Measurements from ENCODE around the gene ADSS1.

Gene ADSS1

DNA sequence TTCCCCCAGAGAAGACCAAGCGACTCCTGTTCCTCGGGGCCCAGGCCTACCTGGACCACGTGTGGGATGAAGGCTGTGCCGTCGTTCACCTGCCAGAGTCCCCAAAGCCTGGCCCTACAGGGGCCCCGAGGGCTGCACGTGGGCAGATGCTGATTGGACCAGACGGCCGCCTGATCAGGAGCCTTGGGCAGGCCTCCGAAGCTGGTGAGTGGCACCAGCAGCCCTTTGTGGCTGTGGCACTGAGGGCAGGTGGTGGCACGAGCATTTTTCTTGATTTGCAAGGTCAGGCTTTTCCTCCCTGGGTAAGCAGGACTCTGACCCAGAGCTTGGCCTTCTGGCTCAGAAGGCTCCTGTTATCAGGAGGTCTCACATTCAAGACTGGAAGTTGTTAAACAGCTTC is 31.6 kb downstream of the ADSS1 start:
- TF ChIP-seq, protein P1, sequence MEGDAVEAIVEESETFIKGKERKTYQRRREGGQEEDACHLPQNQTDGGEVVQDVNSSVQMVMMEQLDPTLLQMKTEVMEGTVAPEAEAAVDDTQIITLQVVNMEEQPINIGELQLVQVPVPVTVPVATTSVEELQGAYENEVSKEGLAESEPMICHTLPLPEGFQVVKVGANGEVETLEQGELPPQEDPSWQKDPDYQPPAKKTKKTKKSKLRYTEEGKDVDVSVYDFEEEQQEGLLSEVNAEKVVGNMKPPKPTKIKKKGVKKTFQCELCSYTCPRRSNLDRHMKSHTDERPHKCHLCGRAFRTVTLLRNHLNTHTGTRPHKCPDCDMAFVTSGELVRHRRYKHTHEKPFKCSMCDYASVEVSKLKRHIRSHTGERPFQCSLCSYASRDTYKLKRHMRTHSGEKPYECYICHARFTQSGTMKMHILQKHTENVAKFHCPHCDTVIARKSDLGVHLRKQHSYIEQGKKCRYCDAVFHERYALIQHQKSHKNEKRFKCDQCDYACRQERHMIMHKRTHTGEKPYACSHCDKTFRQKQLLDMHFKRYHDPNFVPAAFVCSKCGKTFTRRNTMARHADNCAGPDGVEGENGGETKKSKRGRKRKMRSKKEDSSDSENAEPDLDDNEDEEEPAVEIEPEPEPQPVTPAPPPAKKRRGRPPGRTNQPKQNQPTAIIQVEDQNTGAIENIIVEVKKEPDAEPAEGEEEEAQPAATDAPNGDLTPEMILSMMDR (IDR thresholded peaks at IDR 0.05; ENCODE audit: control extremely low read depth, extremely low read depth, low read depth, missing control alignments), result no peak
- CTCF ChIA-PET, result interaction anchor here (0.9 to 14.3 kb wide), 3 partner anchors 12 to 335 kb away, joined by 3 to 136 read pairs (median 4); no protein-coding TSS in a partner anchor
- DNase-seq (ENCODE audit: extremely low spot score), result no peak
- POLR2A ChIA-PET, result interaction anchor here (0.6 kb wide), 1 partner anchor 9 kb away, joined by 3 read pairs; no protein-coding TSS in a partner anchor

DNA sequence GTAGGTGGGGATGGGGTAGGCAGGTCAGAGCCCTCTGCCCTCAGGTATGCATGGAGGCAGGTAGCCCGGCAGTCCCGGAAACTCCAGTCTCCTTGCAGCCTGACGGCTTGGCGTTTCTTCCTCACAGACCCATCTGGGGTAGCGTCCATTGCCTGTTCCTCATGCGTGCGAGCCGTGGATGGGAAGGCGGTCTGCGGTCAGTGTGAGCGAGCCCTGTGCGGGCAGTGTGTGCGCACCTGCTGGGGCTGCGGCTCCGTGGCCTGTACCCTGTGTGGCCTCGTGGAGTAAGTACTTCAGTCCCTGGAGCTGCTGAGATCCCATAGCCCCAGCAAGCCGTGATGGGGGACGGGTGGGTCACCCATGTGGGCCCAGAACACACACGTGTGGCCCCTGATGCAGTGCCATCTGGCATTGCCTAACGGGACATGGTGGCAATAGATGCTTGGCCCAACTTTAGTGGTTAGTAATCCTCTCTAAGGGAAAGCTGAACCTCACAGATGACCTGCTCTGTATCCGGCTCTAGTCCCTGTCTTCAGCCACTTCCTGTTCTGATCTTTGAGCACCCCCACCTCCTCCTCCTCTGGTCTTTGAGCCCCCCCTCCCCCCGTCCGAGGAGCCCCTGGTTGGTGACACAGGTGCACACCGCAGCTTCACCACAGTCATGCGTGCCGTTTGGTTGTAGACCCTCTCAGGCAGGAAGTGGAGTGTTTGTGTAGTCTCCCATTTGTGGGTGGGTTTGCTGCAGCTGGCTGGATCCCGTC is 32.6 kb downstream of the ADSS1 start:
- TF ChIP-seq, protein P1 (IDR thresholded peaks at IDR 0.05; ENCODE audit: control extremely low read depth, extremely low read depth, low read depth, missing control alignments), result no peak
- POLR2A ChIA-PET, result no interaction called here

DNA sequence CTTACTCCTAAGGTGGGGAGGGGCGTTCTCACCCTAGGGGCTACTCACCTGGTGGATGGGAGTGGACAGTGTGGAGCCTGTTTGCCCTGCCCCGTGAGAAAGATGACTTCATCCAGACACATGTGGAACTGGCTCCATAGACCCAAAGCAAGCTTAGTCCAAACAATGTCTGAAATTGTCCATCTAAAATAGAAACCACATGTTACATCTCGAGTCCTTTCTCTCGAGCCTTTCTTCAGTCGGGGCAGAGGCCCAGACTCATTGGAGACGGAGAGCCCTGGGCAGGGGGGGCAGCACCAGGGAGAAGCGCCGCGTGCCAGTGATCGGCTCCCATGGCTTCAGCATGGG is 33.2 kb downstream of the ADSS1 start:
- POLR2A ChIA-PET, result no interaction called here
- DNase-seq (ENCODE audit: extremely low spot score), result no peak
- CTCF ChIA-PET, result interaction anchor here (14.3 kb wide), 1 partner anchor 10 kb away, joined by 136 read pairs; no protein-coding TSS in a partner anchor
- TF ChIP-seq, protein P1 (IDR thresholded peaks at IDR 0.05; ENCODE audit: control extremely low read depth, extremely low read depth, low read depth, missing control alignments), result no peak

More for the DNA sequence above, 32.6 kb downstream of the ADSS1 start:
- DNase-seq (ENCODE audit: extremely low spot score), result no peak
- CTCF ChIA-PET, result interaction anchor here (14.3 kb wide), 1 partner anchor 11 kb away, joined by 136 read pairs; no protein-coding TSS in a partner anchor

DNA sequence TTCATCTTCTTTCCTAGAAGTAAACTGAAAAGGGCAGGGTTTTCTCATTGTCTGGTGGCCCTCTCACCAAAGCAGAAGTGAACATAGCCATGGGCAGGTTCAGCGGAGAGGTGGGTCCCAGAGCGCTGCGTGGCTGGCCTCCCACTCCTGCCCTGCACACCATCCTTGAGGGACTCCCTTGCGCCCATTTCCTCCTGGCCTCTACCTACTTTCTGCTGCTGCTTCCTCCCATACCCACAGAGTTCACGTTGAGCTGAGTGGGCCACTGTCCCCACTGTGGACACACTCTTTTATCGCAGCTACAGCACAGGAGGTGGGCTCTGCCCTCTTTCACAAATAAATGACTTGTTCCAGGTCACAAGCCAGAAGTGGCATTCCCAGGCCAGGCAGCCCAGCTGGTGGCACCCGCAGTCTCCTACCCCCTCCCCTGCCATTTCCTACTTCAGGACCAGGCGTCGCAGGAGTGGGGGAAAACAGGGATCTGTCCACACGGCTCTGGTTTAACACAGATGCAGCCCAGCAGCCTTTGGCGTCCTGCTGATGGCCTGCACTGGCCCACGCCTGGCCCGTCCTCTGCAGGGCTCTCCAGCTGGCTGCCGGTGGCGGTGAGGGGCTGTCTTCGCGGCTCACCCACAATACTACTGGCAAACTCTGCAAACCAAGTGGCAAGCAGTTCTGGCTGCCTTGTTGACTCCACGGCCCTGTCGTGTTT is 33.8 kb downstream of the ADSS1 start:
- TF ChIP-seq, protein P1 (IDR thresholded peaks at IDR 0.05; ENCODE audit: control extremely low read depth, extremely low read depth, low read depth, missing control alignments), result no peak
- no peak for DNase-seq (ENCODE audit: extremely low spot score)
- ChIA-PET CTCF (interaction anchor here (14.3 kb wide), 1 partner anchor 10 kb away, joined by 136 read pairs; no protein-coding TSS in a partner anchor), POLR2A (no interaction called here)

DNA sequence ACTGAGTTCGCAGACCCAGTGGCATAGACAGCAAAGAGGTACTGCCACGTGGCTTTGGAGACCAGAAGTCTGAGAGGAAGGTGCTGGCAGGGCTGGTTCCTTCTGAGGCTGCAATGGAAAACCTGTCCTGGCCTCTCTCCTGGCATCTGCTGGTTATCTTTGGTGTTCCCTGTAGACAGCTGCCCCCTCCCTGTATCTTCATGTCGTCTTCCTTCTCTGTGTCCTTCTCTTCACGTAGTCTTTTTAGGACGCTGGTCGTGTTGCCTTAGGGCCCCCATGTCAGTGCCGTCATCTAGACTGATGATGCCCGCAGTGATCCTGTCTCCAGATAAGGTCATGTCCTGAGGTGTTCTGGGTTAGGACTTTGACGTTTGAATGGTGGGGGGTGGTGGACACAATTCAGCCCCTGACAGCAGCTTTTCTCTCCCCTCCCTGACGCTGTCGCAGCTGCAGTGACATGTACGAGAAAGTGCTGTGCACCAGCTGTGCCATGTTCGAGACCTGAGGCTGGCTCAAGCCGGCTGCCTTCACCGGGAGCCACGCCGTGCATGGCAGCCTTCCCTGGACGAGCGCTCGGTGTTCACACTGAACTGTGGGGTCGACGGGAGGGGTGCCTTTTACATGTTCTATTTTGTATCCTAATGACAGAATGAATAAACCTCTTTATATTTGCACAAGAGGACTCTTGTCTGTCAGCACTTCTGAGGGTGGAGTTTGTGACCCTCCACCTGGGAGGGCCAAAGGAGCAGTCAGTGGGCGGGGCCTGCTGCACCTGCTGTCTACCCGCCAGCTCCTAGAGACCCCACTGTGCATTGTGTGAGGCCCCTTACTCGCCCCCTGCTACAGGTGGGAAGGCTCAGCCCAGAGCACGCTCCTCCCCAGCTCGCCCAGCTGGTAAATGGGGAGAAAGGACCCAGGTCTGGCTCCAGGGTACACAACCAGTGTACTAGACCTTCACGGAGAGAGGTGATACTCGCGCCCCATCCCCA is 35.2 kb downstream of the ADSS1 start:
- POLR2A ChIA-PET, result interaction anchor here (0.7 kb wide), 1 partner anchor 8 kb away, joined by 6 read pairs; no protein-coding TSS in a partner anchor
- DNase-seq (ENCODE audit: extremely low spot score), result no peak
- TF ChIP-seq, protein P1 (IDR thresholded peaks at IDR 0.05; ENCODE audit: control extremely low read depth, extremely low read depth, low read depth, missing control alignments), result no peak
- CTCF ChIA-PET, result interaction anchor here (0.7 to 14.3 kb wide), 2 partner anchors 8 to 50 kb away, joined by 3 to 136 read pairs; no protein-coding TSS in a partner anchor

Measured in GM10248 (cell line).